HG02943 (cell line): Measurements from ENCODE around the gene PLD1.
"Not testable (repeated sequence)": the region's sequence is repeated elsewhere in the genome, so short reads cannot be mapped to it uniquely, and the experiment has no call there.

ENCODE experiments used
- ATAC-seq: cut with Tn5 transposase; IDR thresholded peaks from one replicate; pipeline ENCODE4 v1.9.1; 2021; ENCODE audit warnings: mild to moderate bottlenecking, low read depth, moderate library complexity; ENCODE audit not compliant: unreplicated experiment

Gene PLD1

DNA sequence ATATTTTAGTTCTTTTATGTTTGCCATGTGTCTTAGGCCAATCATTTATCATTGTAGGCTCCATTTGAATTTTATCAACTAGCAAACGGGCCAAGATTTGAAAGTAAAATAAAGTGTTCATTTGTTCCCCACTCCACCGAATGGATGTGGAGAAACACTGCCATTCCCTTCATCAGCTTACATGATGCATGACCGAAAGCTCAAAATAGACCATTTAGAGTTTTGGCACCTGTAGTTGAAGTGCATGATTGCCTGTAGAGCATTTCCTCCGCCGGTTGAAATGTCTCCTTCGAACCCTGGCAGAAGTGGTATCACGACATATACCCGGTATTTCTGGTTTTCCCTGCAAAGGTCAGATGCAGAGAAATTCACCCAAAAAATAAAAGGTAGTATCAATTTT, 165.6 kb downstream of the PLD1 start:
- no peak for ATAC-seq

DNA sequence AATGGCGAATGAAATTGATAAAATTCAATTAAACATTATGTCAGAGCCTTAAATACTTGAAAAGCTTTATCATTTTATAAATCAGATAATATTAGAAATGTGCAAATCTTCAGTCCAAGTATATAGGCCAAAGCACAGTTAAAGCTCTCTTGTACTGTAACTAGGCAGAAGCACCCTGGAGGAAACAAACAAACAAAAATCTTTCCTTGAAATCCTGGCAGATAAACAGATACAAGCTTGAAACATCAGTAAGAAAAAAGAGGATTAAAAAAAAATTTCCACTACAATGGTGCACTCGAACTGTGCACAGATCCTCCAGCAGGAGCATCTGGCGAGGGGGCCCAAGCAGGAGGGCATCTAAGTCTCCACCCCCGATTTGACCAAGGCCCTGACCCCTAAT, 166.6 kb downstream of the PLD1 start:
- ATAC-seq = no peak

DNA sequence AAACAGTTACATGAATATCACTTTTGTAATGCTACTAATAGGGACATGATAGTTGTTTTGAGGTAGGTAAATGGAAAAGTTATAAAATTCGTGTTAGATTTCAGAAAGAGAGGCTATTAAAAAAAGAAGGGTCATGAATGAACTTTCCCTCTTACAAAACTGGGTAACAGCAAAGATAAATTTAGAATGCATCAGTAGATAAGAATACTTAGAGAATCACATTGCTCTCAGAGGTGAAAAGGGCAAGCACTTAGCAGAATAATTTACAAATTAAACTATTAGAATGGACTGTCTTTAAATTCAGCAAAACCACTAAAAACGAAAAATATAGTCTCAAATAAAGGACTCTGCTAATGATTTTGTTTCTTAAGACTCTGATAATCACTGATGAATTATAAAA, 167.2 kb downstream of the PLD1 start:
- no peak for ATAC-seq

DNA sequence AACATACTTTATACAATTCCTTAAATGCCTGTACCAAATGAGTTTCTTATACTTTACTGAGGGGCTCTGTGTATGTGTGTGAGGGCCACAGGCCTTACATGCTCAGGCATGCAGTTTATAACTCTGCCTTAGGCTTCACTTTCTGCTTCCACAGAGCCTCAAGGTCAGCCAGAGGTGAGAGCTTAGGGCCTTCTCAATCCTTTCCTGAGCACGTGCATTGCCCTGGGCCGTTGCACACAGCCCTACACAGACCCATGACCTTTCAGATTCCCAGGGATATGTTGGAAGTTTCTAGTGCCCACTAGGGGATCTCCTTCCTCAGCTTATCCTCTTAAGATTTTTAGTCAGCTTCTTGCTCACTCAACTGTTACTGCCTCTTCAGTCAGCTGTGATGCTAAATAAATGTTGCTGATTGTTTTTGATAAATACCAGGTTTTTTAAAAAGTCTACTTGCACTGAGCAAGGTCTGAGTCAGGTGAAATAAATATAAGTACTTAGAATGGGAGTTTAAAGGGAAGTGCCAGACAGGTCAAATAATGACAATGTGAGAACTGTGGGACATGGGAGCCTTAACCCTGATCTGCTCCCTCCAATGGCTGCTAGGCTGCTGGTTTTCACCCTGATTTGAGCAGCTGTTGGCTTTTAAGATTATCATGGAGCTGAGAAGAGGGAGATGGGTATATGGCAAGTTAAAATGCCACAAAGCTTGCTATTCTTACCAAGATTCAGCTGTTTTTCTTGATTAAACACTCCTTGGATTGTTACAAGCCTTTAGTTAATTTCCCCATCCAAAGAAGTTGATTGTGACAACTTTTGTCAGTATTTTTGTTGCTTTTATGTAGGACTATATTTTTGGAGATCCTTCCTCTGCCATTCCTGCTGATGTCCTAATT, 169.5 kb downstream of the PLD1 start:
- no peak for ATAC-seq

DNA sequence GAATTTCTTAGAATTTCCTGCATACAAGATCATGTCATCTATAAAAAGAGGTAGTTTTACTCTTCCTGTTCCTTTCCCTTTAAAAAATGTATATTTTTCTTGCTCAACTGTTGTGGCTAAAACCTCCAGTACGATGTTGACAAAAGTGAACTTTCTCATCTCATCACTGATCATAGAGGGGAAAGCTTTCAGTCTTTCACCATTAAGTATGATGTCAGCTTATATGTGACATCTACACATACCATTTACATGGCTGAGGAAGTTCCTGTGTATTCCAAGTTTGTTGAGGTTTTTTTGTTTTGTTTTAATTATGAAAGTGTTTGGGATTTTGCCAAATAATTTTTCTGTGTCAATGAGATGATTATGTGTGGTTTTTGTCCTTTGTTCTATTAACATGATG, 173.6 kb downstream of the PLD1 start:
- no peak for ATAC-seq

DNA sequence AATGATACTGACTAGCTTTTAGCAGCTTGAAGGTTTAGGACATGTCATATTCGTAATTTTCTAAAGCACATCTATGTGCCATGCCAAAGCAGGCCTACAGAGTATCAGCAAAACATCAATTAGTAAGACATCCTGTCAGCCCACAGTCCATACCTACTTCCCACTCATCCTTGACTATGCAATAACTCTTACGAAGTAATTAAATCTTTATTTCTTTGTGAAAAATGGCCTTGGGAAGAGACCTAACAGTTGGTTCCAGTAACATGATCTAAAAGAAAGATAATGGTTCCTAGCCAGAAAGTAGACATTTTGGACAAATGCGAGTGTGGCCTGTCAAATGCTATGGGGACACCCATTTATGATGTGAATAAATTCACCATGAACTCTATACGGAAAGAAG, 177.5 kb downstream of the PLD1 start:
- ATAC-seq = no peak

DNA sequence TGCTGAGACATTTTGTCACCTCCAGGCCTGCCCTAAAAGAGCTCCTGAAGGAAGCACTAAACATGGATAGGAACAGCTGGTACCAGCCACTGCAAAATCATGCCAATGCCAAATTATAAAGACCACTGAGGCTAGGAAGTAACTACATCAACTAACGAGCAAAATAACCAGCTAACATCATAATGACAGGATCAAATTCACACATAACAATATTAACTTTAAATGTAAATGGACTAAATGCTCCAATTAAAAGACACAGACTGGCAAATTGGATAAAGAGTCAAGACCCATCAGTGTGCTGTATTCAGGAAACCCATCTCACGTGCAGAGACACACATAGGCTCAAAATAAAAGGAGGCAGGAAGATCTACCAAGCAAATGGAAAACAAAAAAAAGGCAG, 183.5 kb downstream of the PLD1 start:
- not testable (repeated sequence) for ATAC-seq

DNA sequence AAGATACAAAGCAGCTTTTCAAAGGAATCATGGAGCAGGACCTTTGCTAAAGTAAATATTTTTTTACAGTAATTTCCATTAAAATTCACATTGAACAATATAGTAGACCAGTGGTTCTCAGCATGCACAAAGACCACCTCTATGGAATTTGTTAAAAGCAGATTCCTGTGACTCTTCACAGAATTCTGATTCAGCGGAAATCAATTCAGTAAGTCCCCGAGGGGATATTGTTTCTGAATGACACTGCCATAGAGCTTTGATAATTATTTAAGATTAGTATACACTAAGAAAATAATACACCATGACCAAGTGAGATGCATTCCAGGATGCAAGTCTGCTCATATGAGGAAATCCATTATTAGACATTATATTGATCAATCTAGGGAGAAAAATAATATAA, 188.2 kb downstream of the PLD1 start:
- no peak for ATAC-seq

DNA sequence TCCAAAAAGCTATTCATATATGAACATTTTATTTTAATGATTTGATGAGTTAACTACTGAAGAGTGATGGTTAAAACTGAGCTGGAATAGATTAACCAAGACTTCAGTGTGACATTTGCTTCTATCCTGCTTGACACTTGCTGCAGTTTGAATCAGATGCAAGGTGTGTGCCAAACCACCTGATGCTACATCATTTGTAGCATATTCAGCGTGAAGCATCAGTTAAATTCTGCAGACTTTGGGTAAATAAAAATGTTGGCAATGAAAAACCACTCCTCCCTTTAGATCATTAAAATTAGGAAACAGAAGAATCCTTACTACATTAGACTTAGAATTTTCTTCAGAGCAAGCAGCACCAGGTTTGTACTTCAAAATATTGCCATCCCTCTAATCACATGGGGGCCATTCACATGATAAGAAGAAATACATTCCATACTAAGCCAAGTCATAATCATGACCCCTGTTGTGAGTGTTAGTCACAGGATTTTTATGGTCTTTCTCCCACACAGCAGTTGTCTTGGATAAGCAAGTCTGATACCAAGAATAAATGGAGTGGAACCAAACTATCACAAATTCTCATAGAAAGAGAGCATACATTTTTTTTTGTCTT, 189.4 kb downstream of the PLD1 start:
- no peak for ATAC-seq

DNA sequence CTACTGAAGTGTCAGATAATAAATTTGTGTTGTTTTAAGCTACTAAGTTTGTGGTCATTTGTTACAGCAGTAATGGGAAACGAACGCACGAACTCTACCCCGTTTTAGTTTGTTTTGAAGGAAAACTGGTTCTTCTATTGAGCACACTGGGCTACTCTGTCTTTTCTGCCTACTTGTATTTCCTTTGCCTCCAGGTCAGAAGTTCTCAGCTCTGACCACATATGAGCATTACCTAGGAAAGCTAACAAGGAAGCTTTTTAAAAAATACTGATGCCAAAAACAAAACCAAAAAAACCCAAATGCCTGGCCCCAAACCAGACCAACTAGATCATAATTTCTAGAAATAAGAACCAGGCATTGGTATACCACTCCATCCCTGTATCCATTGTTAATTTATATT, 193.5 kb downstream of the PLD1 start:
- no peak for ATAC-seq

DNA sequence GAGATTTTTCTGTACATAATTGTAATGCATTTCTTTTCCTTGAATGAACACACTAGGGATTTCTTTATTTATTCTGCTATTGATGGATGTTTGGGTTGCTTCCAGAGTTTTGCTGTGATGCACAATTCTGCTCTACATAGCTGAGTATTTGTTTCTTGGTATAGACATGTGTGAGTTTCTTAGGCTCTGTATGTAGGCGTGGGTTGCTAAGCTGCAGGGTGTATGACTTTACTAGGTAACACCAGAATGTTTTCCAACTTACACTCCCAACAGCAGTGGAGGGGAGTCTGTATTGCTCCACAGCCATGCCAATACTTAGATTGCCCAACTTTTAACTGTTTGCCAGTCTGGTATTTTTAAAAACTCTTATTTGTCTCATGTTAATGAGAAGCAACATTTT, 194.6 kb downstream of the PLD1 start:
- ATAC-seq = no peak

DNA sequence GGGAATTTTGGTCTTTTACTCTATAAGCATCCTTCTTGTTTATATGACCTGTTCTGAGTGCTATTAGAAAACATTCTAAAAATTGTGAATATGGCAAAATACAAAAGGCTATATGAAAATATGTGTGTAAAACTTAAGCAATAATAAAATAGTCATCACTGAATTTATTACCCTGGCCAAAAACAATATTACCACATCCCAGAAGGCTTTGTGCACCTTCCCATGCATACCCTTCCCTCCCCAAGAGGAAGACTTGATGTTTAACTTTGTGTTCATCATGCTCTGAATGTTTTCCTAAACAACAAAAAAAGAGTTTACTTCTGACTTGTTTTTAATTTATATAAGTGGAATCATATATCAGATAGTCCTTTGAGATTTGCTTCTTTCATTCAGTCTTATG, 195.0 kb downstream of the PLD1 start:
- ATAC-seq = no peak

DNA sequence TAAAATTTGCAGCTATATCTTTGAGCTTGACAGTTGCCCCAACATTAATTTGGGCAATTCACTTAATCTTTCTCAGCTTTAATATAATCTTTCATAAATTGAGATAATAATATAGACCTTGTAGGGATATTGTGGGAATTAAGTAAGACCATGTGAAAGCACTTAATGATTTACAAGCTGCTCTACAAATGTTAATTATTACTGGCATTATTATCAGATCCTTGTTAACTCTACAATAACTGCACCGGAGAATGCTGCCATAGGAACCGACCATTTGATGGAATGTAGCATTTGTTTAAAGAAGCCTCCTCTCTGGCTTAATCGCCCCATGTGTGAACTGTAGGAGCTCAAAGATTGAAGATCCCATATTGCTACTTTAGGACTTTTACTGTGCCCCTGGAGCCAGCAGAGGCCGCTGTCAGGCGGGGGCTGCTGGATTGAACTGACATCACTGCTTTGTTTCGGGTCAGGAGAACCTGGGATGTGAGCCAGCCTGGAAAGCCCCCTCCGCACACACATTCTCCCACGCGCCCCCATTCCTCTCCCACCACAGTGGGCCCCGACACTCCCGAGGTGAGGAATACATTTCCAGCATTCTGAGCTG, 195.9 kb downstream of the PLD1 start:
- ATAC-seq = no peak

DNA sequence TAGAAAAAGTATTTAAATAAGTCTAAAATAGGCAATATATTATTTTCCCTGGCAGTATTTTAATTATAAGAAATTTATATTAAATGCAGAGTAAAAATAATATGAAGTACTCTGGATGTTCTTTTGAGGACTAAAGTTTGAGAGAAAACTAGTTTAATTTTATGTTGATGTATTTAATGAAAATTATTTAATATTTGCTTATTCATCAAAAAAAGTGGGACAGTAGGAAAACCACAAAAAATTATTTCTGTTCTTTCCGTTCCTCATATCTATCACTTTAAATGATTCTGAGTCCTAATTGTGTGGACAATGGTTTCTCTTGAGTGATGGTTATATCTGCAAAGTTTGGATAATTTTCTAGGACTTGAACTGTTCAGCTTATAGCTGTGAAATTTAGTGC, 202.8 kb downstream of the PLD1 start:
- ATAC-seq = no peak

DNA sequence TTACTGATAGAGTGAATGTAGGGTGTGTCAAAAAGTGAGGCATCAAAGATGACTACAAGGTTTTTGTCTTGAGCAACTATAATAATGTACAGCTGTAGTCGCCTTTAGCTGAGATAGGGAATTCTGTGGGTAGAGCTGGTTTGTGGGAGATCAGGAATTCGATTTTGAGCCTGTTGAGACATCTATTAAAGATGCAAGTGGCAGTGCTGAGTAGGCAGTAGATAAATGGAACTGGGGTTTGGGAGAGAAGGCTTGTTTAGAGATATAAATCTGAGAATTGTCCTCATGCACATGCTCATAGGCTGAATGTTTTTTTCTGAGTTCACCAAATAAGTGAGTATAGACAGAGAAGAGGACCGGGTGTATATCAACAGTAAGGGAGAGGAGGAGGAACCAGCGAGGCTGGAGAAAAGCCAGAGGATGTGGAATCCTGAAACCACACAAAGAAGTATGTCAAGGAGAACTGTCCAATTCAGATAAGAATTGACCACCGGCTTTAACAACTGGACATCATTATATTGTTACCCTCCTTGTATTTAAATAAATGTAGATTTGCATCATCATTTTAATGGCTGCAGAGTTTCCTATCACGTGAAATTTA, 204.0 kb downstream of the PLD1 start:
- ATAC-seq = no peak

DNA sequence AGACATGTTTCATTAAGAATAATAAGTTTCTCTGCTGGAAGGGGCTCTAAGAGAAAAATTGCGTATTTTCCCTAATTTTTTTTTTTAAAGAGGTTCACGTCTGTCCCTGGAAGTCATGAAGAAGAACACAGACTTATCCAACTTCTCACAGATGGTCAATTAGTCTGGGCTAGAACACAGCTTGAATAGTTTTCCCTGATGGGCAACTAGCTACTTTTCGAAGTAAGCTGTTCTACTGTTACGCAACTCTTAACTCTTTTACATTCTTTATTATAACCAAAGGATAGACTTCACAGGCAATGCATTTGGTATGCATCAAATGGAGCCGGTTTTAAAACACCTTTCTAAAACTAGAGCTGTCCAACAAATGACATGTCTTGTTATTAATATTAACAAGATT, 205.9 kb downstream of the PLD1 start:
- ATAC-seq = no peak

DNA sequence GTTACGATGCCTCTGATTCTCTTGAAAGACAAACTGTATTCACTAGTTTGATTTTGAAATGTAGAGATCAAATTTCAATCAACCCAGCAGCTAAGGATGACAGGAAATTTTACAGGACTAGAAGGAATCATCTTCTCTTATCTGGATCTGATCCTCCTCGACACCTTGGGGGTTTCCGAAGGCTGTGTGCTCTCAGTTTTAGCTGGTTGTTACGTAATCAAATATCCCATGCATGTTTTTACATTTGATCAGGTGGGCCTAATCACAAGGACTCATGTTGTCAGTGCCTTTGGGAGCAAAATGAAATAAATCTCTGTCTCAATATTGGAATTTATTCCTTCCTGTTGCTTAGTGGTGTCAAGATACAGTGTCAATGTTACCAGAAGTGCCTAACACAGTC, 208.2 kb downstream of the PLD1 start:
- no peak for ATAC-seq

DNA sequence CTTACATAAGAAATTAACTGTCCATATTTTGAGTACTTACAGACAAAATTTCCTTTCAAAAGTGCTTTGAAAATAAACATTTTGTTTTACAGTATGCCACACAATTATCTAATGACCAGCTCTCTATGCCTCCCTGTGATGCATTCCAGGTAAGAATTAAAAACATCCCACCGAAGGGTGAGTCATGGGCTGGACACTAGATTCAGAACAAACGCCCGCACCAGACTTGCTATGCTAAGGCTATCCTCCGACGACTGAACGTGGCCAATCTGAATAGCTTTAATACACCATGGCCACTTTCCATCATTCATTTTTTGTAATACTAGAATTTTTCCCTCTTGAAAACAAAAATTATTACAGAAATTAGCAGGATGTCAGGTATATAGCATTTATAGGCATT, 210.3 kb downstream of the PLD1 start:
- ATAC-seq = no peak

DNA sequence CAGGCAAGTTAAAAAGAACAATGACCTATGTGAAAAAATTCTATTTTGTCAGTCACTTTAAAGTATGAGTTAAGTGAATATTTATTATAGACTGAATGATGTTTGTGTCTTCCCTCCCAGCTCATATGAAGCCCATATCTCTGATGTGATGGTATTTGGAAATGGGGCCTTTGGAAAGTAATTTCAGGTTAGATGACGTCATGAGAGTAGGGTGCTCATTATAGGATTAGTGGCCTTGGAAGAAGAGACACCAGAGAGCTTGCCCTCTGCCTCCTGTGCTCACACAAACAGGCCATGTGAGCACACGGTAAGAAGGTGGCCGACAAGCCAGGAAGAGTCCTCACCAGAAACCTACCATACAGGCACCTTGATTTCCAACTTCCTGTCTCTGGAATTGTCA, 211.3 kb downstream of the PLD1 start:
- no peak for ATAC-seq

DNA sequence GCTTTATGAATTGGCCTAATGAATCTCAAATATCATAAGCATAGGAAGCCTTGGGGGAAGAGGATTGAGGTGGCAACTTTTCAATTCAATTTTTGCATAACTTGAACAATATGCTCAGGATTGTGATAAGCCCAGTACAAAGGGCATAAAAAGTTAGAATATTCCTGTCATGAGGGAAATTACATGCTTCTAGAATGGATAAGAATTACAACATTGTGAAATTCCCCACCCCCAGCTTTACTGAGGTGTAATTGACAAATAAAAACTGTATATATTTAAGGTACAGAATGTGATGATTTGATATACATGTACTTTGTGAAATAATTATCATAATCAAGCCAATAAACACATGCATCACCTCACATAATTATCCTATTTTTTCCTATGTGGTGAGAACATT, 217.5 kb downstream of the PLD1 start:
- ATAC-seq = no peak

DNA sequence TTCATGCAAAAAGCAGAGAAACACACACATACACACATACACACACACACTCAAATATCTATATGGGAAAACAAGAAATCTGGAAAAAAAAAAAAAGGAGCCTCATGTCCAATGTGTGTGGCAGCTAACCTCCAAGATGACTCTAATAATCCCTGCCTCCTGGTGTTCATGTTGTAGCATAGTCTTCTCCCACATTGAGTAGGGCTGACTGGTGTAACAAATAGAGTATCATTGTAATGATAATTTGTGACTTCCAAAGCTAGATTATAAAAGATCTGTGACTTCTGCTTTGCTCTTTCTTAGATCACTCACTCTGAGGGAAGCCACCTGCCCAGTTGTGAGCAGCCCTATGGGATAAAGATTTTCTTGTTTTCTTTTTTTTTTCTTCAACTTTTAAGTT, 219.2 kb downstream of the PLD1 start:
- no peak for ATAC-seq
